Loucy (cell line): ENCODE measurements around the gene NRP1.

Experiments used
- EZH2phosphoT487 ChIP-seq: fragments of 200-600 bp; IDR thresholded peaks from 2 replicates; pipeline ENCODE4 v1.6.1; 2018; ENCODE audit warnings: antibody characterized with exemption, mild to moderate bottlenecking, moderate library complexity, borderline replicate concordance
- TF ChIP-seq, protein P1 (sequence below): fragments of 200-600 bp; sonication (generic); conservative IDR thresholded peaks from 2 replicates; pipeline ENCODE4 v1.5.1; 2014; ENCODE audit warnings: mild to moderate bottlenecking, antibody characterized with exemption, low read length

DNA sequence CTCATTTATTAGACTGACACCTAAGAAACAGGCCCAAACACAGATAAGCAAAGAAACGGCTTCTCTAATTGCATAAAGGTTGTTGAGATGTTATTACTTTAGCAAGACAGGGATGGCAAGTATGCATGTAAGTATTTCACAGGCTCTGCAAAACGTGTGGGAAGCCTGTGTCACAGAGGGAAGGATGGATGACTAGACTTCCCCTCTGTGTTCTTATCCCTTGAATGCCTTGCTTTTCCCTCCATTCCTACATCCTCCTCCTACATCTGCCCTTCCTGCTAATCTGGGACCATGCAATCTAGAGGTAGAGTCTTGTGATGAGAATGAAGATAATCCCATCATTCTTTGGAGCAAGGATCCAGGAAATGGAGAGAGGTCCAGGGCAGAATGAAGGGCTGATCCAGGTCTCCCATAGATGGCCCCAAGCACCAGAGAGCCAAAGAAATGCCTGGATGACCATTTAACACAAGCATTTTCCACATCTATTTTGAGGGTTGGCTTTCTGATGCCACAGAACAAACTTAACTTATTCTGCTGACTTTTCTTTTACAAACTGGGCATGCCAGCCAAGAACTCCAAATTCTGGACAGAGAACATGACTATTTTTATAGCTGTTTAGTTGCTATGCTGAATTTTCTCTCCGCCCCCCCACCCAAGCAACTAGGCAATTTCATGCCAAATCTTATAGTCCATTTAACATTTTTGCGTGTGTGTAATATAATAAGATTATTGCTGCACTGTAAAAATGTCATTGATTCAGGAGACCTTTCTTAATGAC, 48.1 kb downstream of the NRP1 start:
- TF ChIP-seq, protein P1, sequence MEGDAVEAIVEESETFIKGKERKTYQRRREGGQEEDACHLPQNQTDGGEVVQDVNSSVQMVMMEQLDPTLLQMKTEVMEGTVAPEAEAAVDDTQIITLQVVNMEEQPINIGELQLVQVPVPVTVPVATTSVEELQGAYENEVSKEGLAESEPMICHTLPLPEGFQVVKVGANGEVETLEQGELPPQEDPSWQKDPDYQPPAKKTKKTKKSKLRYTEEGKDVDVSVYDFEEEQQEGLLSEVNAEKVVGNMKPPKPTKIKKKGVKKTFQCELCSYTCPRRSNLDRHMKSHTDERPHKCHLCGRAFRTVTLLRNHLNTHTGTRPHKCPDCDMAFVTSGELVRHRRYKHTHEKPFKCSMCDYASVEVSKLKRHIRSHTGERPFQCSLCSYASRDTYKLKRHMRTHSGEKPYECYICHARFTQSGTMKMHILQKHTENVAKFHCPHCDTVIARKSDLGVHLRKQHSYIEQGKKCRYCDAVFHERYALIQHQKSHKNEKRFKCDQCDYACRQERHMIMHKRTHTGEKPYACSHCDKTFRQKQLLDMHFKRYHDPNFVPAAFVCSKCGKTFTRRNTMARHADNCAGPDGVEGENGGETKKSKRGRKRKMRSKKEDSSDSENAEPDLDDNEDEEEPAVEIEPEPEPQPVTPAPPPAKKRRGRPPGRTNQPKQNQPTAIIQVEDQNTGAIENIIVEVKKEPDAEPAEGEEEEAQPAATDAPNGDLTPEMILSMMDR, result no peak
- TF ChIP-seq EZH2phosphoT487, result no peak
